ENCODE measurements around the gene FLNB. TPM values are rescaled to one million over a fixed set of nuclear protein-coding genes. Genes with fewer than 3 reads are reported as not detected.

FLNB gene
- total RNA-seq, 2 donors from 2014 or later, result 246 to 362 TPM

DNA sequence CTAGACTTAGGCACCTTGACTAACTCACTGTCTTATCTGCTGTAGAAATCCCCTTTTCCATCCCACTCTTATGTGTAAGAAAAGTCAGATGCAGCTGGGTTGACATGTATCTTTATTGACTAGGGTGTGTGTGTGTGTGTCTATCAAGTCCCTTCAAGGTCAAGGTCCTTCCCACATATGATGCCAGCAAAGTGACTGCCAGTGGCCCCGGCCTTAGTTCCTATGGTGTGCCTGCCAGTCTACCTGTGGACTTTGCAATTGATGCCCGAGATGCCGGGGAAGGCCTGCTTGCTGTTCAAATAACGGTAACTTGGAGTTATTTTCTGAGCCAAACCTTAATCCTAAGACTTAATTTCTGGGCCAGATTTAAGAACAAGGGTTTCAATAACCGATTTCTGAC is 126.2 kb downstream of the FLNB start:
- no peaks in the 10 kb centered on the region for H3K27me3 ChIP-seq
- TF ChIP-seq, protein P1, sequence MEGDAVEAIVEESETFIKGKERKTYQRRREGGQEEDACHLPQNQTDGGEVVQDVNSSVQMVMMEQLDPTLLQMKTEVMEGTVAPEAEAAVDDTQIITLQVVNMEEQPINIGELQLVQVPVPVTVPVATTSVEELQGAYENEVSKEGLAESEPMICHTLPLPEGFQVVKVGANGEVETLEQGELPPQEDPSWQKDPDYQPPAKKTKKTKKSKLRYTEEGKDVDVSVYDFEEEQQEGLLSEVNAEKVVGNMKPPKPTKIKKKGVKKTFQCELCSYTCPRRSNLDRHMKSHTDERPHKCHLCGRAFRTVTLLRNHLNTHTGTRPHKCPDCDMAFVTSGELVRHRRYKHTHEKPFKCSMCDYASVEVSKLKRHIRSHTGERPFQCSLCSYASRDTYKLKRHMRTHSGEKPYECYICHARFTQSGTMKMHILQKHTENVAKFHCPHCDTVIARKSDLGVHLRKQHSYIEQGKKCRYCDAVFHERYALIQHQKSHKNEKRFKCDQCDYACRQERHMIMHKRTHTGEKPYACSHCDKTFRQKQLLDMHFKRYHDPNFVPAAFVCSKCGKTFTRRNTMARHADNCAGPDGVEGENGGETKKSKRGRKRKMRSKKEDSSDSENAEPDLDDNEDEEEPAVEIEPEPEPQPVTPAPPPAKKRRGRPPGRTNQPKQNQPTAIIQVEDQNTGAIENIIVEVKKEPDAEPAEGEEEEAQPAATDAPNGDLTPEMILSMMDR (IDR thresholded peaks at IDR 0.05), result no peak

DNA sequence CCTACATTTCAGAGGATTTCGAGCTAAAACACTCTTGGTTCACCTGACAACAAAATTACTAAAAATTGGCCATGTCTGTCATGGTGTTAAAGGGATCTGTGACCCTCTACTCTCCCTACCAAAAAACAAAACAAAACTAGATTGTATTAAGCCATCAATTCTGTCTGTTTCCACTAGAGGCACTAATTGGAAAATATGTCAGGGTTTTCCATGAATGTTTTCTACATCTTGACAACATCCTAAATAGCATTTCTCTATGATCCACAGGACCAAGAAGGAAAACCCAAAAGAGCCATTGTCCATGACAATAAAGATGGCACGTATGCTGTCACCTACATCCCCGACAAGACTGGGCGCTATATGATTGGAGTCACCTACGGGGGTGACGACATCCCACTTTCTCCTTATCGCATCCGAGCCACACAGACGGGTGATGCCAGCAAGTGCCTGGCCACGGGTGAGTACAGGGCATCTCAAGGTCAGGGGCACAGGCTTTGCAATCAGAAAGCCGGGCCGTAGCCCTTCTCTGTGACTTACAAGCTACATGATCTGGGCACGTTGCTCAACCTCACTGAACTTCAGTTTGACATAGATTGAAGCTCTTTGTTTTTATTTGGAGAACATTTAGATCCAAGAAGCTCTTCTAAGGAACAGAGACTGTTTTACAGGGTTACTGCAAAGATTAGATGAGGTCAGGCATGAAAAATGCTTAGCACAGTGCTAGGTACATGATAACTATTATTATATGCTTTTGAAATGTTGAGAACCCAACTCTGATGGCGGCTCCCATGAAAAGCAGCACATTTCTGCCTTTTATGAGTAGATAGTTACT is 127.7 kb downstream of the FLNB start:
- Histone ChIP-seq H3K4me1 (no peaks in the 10 kb centered on the region), H3K9me3 (no peaks in the 10 kb centered on the region), H3K27ac (no peak overlapping the region), H3K4me3 (no peak overlapping the region), H3K36me3 (peaks cover 12% of the 10 kb centered on the region), H3K9ac (ENCODE audit: low read depth in 2 of 2, low read length in 2 of 2) (no peak overlapping the region), H3K27me3 (no peaks in the 10 kb centered on the region)
- intact Hi-C loops (cut with DNase I), result no loop called here
- DNase-seq, result no peak
- TF ChIP-seq, protein P1 (IDR thresholded peaks at IDR 0.05), result no peak

More for the DNA sequence above, 126.2 kb downstream of the FLNB start:
- no peak overlapping the region for H3K9ac ChIP-seq (ENCODE audit: low read depth in 2 of 2, low read length in 2 of 2)
- no peak overlapping the region for H3K27ac ChIP-seq
- H3K9me3 ChIP-seq, result no peaks in the 10 kb centered on the region
- no peak for DNase-seq
- no peak overlapping the region for H3K4me3 ChIP-seq
- intact Hi-C loops (cut with DNase I), result no loop called here
- H3K36me3 ChIP-seq, result peaks cover 11% of the 10 kb centered on the region
- H3K4me1 ChIP-seq, result no peaks in the 10 kb centered on the region

DNA sequence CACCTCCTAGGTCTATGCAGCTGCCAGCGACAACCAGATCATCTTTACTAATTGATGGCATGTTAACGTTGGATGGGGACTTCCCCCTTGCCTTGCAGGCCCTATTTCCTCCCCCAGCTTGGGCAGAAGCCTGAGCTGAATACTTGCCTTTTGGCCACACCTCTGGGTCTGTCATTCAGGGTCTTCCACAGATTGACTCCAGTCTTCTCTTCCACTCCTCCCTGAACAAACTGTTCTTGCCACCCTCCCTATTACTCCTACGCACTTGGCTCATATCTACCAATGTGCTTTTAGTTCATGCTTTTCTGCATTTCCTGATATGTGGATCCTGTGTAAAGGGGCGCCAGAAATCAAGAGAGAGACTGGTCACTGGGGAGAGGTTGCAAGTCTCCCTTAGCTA is 129.1 kb downstream of the FLNB start:
- Histone ChIP-seq H3K4me1 (no peaks in the 10 kb centered on the region), H3K27me3 (no peaks in the 10 kb centered on the region), H3K36me3 (peaks cover 12% of the 10 kb centered on the region), H3K4me3 (no peak overlapping the region), H3K9me3 (no peaks in the 10 kb centered on the region), H3K27ac (no peak overlapping the region), H3K9ac (ENCODE audit: low read depth in 2 of 2, low read length in 2 of 2) (no peak overlapping the region)
- TF ChIP-seq, protein P1 (IDR thresholded peaks at IDR 0.05), result no peak
- no peak for DNase-seq
- intact Hi-C loops (cut with DNase I), result no loop called here

DNA sequence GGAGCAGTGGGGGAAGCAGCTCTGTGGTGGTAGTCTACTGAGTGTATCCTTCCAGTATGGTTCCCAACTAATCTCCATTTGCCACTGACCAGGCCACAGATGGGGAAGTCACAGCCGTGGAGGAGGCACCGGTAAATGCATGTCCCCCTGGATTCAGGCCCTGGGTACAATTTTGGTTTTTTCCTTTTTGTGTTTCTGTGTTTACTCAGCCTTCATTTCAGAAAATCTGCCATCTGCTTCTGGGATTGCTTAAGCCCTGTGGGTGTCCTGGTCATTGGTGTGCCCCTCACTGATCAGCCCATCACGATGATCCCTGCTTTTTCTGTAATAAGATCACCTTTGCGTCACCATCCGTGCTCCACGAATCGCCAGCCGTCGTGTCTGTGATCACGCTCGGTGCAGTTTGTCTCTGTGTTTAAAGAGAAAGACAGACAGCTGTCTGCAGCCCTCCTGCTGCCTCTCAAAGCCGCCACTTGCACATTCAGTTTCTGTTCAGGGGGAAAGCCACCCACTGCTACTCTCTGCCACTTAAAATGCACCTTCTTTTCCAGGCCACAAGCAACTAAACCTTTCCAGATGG is 133.6 kb downstream of the FLNB start:
- H3K4me3 ChIP-seq, result no peak overlapping the region
- H3K9me3 ChIP-seq, result no peaks in the 10 kb centered on the region
- intact Hi-C loops (cut with DNase I), result no loop called here
- TF ChIP-seq, protein P1 (IDR thresholded peaks at IDR 0.05), result no peak
- H3K36me3 ChIP-seq, result peaks cover 15% of the 10 kb centered on the region
- H3K27ac ChIP-seq, result no peak overlapping the region
- no peaks in the 10 kb centered on the region for H3K4me1 ChIP-seq
- no peak for DNase-seq
- no peaks in the 10 kb centered on the region for H3K27me3 ChIP-seq
- H3K9ac ChIP-seq (ENCODE audit: low read depth in 2 of 2, low read length in 2 of 2), result no peak overlapping the region

DNA sequence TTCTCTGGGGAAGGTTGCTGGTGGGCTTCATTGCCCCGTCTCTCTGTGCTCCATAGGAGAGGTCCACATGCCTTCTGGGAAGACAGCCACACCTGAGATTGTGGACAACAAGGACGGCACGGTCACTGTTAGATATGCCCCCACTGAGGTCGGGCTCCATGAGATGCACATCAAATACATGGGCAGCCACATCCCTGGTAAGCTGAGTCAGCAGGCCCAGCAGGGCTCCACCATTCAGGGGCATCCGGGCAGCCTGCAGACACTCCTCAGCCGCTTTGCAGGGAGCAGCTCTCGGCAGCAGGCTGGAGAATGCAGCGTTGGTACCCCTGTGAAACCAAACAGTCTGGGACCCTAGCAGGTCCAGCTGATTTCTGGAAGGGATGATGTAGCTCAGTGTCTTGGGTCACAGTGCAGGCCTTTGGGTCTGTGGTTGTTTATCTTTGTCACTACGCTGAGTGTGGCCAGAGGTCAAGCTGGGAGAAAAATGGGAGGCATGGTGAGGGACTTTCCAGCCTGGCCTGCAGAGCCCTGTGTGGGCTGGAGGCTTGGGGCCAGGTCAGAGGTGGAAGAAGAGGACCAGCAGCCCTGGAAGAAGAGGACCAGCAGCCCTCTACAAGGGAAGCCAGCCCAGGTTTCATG is 135.3 kb downstream of the FLNB start:
- no peaks in the 10 kb centered on the region for H3K27me3 ChIP-seq
- no peaks in the 10 kb centered on the region for H3K4me1 ChIP-seq
- H3K27ac ChIP-seq, result no peak overlapping the region
- no peaks in the 10 kb centered on the region for H3K9me3 ChIP-seq
- H3K9ac ChIP-seq (ENCODE audit: low read depth in 2 of 2, low read length in 2 of 2), result no peak overlapping the region
- peaks cover 26% of the 10 kb centered on the region for H3K36me3 ChIP-seq
- no peak overlapping the region for H3K4me3 ChIP-seq
- TF ChIP-seq, protein P1 (IDR thresholded peaks at IDR 0.05), result no peak
- intact Hi-C loops (cut with DNase I), result no loop called here
- DNase-seq, result no peak
